Adrenal gland (tissue), 5 donors: Measurements from ENCODE around the gene TTLL12.

Source experiments
- CTCF ChIP-seq, 6 experiments: fragments of 450-650 bp in 4 of 6; fragments of 200-600 bp in 2 of 6; sonication (generic) in 1 of 6; IDR thresholded peaks; 1 replicate in 5 of 6; 2 replicates in 1 of 6; pipeline versions ENCODE4 v1.5.1 to v1.8.0; 2016 to 2021; ENCODE audit warnings: antibody characterized with exemption in 6 of 6, mild to moderate bottlenecking in 2 of 6, moderate library complexity in 1 of 6
- POLR2A ChIP-seq, 2 donors: fragments of 450-650 bp; IDR thresholded peaks; one replicate each; pipeline ENCODE4 v1.6.1; 2017; ENCODE audit warnings: antibody characterized with exemption in 2 of 2, mild to moderate bottlenecking in 2 of 2, moderate library complexity in 1 of 2
- donor health status: DM: no; HTN: no; CAD: no.

- no peak for TF ChIP-seq CTCF (IDR thresholded peaks at IDR 0.05)
- TF ChIP-seq POLR2A (IDR thresholded peaks at IDR 0.05), result no peak
Observed at GRCh38 chr22:43131773-43132501, 55.0 kb downstream of the TTLL12 start.
